ENCODE results near the gene DUS3L.

DUS3L gene

GRCh38 chr19:5832061-5832460 lies 41.1 kb upstream of the DUS3L start:
- DNase-seq (ENCODE audit: low read depth), result no peak
- TF ChIP-seq CTCF (conservative IDR thresholded peaks at IDR 0.05; ENCODE audit: control insufficient read depth, insufficient read depth, low read depth, low read length), result no peak
- no peak overlapping the region for H3K4me3 ChIP-seq (ENCODE audit: control insufficient read depth, low read depth, low read length)

GRCh38 chr19:5831159-5831558 lies 40.2 kb upstream of the DUS3L start:
- DNase-seq (ENCODE audit: low read depth), result no peak
- TF ChIP-seq CTCF (conservative IDR thresholded peaks at IDR 0.05; ENCODE audit: control insufficient read depth, insufficient read depth, low read depth, low read length), result no peak
- no peak overlapping the region for H3K4me3 ChIP-seq (ENCODE audit: control insufficient read depth, low read depth, low read length)

- DNase-seq (ENCODE audit: low read depth), result no peak
- no peak for TF ChIP-seq CTCF (conservative IDR thresholded peaks at IDR 0.05; ENCODE audit: control insufficient read depth, insufficient read depth, low read depth, low read length)
- no peak overlapping the region for H3K4me3 ChIP-seq (ENCODE audit: control insufficient read depth, low read depth, low read length)
Observed at GRCh38 chr19:5829567-5830310, 38.8 kb upstream of the DUS3L start.

DNA sequence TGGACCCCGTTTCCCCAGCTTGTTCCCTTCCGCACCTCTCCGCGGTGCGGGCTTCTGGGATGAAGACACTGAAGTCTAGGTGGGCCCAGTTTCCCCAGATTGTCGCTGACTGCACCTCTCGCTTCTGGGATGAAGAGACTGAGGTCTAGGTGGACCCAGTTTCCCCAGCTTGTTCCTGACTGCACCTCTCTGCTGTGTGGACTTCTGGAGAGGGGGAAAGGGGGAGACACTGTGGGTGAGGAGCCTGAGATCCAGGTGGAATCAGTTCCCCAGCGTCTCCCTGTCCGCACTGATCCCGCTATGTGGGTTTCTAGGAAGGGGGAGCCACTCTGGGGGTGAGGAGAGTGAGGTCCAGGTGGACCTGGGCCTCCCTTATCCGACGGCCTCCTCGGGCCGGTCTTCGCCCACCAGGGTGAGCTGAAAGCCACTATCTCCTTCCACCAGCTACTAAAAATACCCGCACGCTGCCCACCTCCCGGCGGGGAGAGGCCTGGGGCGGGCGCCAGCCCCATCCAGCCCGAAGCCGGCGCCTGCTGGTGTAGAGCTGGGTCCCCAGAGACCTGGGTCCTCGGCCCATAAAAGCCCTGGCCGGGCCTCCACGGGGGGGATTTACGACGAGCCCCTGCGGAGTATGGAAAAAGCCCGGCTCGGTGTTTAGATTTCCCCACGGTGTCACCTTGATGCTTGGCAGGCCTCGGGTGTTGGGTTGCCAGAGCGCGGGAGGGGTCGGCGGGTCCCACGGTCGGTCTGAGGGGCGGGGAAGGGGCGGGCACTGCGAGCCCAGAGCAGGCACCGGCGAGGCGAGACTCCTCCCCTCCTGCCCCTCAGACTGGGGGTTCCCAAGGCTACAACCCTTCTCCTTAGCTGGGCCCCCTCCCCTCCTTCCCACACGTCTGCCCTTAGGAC lies 38.0 kb upstream of the DUS3L start:
- no peak for TF ChIP-seq CTCF (conservative IDR thresholded peaks at IDR 0.05; ENCODE audit: control insufficient read depth, insufficient read depth, low read depth, low read length)
- no peak for DNase-seq (ENCODE audit: low read depth)
- H3K4me3 ChIP-seq (ENCODE audit: control insufficient read depth, low read depth, low read length), result peak overlapping the region; percentile 81

DNA sequence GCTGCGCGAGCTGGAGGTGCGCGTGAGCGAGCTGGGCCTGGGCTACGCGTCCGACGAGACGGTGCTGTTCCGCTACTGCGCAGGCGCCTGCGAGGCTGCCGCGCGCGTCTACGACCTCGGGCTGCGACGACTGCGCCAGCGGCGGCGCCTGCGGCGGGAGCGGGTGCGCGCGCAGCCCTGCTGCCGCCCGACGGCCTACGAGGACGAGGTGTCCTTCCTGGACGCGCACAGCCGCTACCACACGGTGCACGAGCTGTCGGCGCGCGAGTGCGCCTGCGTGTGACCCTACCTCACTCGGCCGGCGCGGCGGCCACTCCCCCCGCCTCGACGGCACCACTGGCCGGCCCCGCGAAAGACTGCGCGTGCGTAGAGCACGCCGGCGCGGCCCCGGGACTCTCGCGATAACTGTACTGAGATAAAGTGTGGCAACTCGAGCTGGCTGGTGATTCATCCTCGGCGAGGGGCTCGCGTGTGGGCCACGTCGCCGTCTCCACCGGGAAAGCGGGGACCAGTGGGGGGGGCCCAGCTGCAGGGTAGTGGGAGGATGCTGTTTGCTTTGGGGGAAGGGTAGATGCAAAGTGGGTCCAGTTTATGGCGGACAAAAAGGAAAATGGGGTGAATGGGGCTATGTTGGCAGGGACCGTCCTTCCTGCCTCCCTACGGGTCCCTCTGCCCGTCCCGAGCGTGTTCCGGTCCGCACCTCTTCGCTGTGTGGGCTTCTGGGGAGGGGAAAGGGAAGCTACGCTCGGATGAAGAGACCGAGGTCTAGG lies 37.1 kb upstream of the DUS3L start:
- H3K4me3 ChIP-seq (ENCODE audit: control insufficient read depth, low read depth, low read length), result peak overlapping the region; percentile 81
- peak; percentile 90 for DNase-seq (ENCODE audit: low read depth)
- no peak for TF ChIP-seq CTCF (conservative IDR thresholded peaks at IDR 0.05; ENCODE audit: control insufficient read depth, insufficient read depth, low read depth, low read length)

DNA sequence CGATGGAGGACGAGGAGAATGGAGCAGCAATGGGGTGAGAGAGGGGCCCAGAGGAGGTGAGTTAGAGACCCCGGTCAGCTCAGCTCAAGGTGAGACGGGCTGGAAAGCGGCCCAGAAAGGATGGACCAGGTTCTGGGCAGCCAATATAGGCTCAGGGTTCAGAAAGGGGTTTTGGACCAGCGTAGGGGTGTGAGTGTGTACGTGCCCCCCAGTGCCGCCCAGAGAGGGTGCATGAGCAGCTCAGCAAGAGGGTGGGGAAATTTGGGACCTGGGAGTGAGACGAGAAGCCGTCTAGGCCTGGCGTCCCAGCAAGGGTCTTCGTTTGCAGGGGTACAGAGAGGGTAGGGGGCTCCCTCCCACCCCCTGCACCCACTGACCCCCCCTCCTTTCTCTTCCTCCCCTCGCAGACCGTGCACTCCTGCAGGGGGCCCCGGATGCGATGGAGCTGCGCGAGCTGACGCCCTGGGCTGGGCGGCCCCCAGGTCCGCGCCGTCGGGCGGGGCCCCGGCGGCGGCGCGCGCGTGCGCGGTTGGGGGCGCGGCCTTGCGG lies 36.5 kb upstream of the DUS3L start:
- no peak for DNase-seq (ENCODE audit: low read depth)
- H3K4me3 ChIP-seq (ENCODE audit: control insufficient read depth, low read depth, low read length), result peak overlapping the region; percentile 34
- no peak for TF ChIP-seq CTCF (conservative IDR thresholded peaks at IDR 0.05; ENCODE audit: control insufficient read depth, insufficient read depth, low read depth, low read length)
